ENCODE data around the gene HOXA7. TPM values are rescaled to one million over a fixed set of nuclear protein-coding genes. Genes with fewer than 3 reads are reported as not detected.

HOXA7 gene
- total and polyA plus RNA-seq, 2 of the 8 experiments (the other 6 are each of a cell fraction or from before 2014, with no cell fraction given): 0.03 TPM; not detected in 1

- peak in 1 of 2 experiments; percentile 41 for DNase-seq (ENCODE audit: low read depth in 1 of 2, low spot score in 2 of 2)
- 41% methylated on average over 27 of the region's 27 CpGs; no CpG with 5 or more reads in 1 of the 2 experiments for WGBS, 2 experiments (ENCODE audit: extremely low coverage in 1 of 2, insufficient coverage in 1 of 2, insufficient read length in 1 of 2, insufficient replicate concordance in 2 of 2, low coverage in 1 of 2, low lambda C conversion rate in 2 of 2, missing lambda C conversion rate in 1 of 2)
- Histone ChIP-seq H2BK20ac (ENCODE audit: low read length) (no peak overlapping the region), H3K36me3 (ENCODE audit: control insufficient read depth in 2 of 4, insufficient read depth in 4 of 4, low read length in 3 of 4) (peaks cover 0 to 24% (median 0%) of the 10 kb centered on the region in 4 experiments; a peak in 1 of 8 replicates), H3K27ac (ENCODE audit: low read depth, low read length) (no peak overlapping the region), H2BK15ac (ENCODE audit: low read length) (no peak overlapping the region), H4K20me1 (replicated peaks in 1 of 2; ENCODE audit: control insufficient read depth in 1 of 2, insufficient read depth in 2 of 2, low read length in 2 of 2) (peaks cover 18 to 26% of the 10 kb centered on the region in 2 experiments), H2AFZ (ENCODE audit: low read length) (no peak overlapping the region), H4K5ac (ENCODE audit: insufficient read length, low read depth, low read length) (no peak overlapping the region), H3K4me1 (replicated peaks in 1 of 4; ENCODE audit: control insufficient read depth in 3 of 4, insufficient read depth in 4 of 4, low read length in 3 of 4) (peaks cover 0 to 2% (median 0%) of the 10 kb centered on the region in 4 experiments; a peak in 3 of 7 replicates), H3K23me2 (ENCODE audit: low read depth, low read length) (no peaks in the 10 kb centered on the region), H3K4me3 (ENCODE audit: extremely low read depth in 1 of 4, insufficient read depth in 2 of 4, low read depth in 3 of 4, low read length in 4 of 4) (no peak overlapping the region), H3K23ac (ENCODE audit: insufficient read length) (no peak overlapping the region), H3K18ac (ENCODE audit: extremely low read depth, low read length) (no peak overlapping the region), H4K8ac (ENCODE audit: extremely low read depth, insufficient read depth, low read length) (no peak overlapping the region), H3K14ac (ENCODE audit: insufficient read length) (no peak overlapping the region), H3K27me3 (replicated peaks in 1 of 4; ENCODE audit: control insufficient read depth in 3 of 4, extremely low read depth in 1 of 4, insufficient read depth in 3 of 4, low read length in 3 of 4) (peaks cover 98 to 100% (median 99%) of the 10 kb centered on the region in 4 experiments), H2BK120ac (replicated peaks; ENCODE audit: low read depth, low read length) (no peak overlapping the region), H3K56ac (replicated peaks; ENCODE audit: insufficient read length, low read depth, low read length) (no peak overlapping the region), H3K4ac (replicated peaks; ENCODE audit: insufficient read length, low read depth, low read length) (no peak overlapping the region), H3K4me2 (ENCODE audit: insufficient read depth in 1 of 2, low read depth in 2 of 2, low read length in 2 of 2) (no peak overlapping the region), H3K79me1 (ENCODE audit: low read depth, low read length) (no peaks in the 10 kb centered on the region), H4K91ac (replicated peaks; ENCODE audit: insufficient read length, low read length) (no peak overlapping the region), H3K9ac (replicated peaks in 1 of 4; ENCODE audit: extremely low read depth in 1 of 4, low read depth in 3 of 4, low read length in 3 of 4) (no peak overlapping the region), H2AK5ac (ENCODE audit: low read depth, low read length) (no peak overlapping the region; the same call in 1 of the 2 replicates), H2BK12ac (ENCODE audit: low read depth, low read length) (no peak overlapping the region), H3K79me2 (ENCODE audit: control insufficient read depth in 1 of 2, insufficient read depth in 2 of 2, low read length in 2 of 2) (no peaks in the 10 kb centered on the region), H3K9me3 (ENCODE audit: insufficient read depth in 2 of 2, low read depth in 1 of 2, low read length in 1 of 2) (peaks cover 0 to 10% of the 10 kb centered on the region in 2 experiments; a peak in 1 of 4 replicates), H2BK5ac (ENCODE audit: low read depth, low read length) (no peak overlapping the region)
- CTCF ChIA-PET (ENCODE audit: partially characterized antibody): interaction anchor here (0.9 to 1.8 kb wide), 16 partner anchors 8 to 1298 kb away, joined by 3 to 16 read pairs (median 3); partner anchors contain the start of gene HOXA5
- FAIRE-seq: no peak
- TF ChIP-seq SUZ12 (IDR thresholded peaks at IDR 0.05; ENCODE audit: low read length): peak; percentile 22
- peak; percentile 37 for TF ChIP-seq RNF2 (IDR thresholded peaks at IDR 0.05; ENCODE audit: borderline replicate concordance, low read depth, low read length, missing control alignments, poor library complexity, severe bottlenecking)
- TF ChIP-seq SIN3A (conservative IDR thresholded peaks at IDR 0.05 in 1 of 2, IDR thresholded peaks at IDR 0.05 in 1 of 2; ENCODE audit: low read depth in 1 of 2, low read length in 2 of 2): no peak
- POLR2A ChIA-PET (ENCODE audit: partially characterized antibody): no interaction called here
These were observed 3.0 kb upstream of the HOXA7 start for GRCh38 chr7:27159266-27160144.

All from H1 (cell line).